Lower leg skin (tissue), 4 donors: ENCODE results near the gene KCNQ2. TPM values are rescaled to one million over a fixed set of nuclear protein-coding genes. Genes with fewer than 3 reads are reported as not detected.

Source experiments
- DNase-seq, 2 donors: peaks; one replicate each; pipeline ENCODE4 v3.0.0-alpha.2; 2019; ENCODE audit warnings: low spot score in 2 of 2
- H3K4me3 ChIP-seq: fragments of 200-600 bp; sonication (generic); 2 replicates; pipeline ENCODE4 v1.5.1; 2017; ENCODE audit warnings: mild to moderate bottlenecking, low read depth; ENCODE audit not compliant: poor library complexity, severe bottlenecking
- CTCF ChIP-seq, 3 donors: fragments of 450-650 bp; IDR thresholded peaks; one replicate each; pipeline ENCODE4 v1.5.1; 2016; ENCODE audit warnings: antibody characterized with exemption in 3 of 3, mild to moderate bottlenecking in 3 of 3, moderate library complexity in 2 of 3
- POLR2A ChIP-seq, 2 donors: fragments of 450-650 bp; IDR thresholded peaks; one replicate each; pipeline ENCODE4 v1.6.1; 2016 to 2017; ENCODE audit warnings: antibody characterized with exemption in 2 of 2, mild to moderate bottlenecking in 1 of 2, moderate library complexity in 1 of 2
- WGBS, 2 donors: methylation state at CpG; one replicate each; pipeline ENCODE4 v1.1.5; 2018; 5-methylcytosine and 5-hydroxymethylcytosine counted together
- intact Hi-C: fragments of 100-400 bp; cut with DNase I; formaldehyde crosslinking; loops from one replicate; pipeline ENCODE4 v1.15.0; 2023; ENCODE audit warnings: low total_unique reads
- total RNA-seq, 4 donors: library from RNA; depleted of rRNA; stranded (reverse); fragments of >200 nt; gene quantifications; one replicate each; pipeline ENCODE4 v1.1.0, GENCODE V29; 2016

KCNQ2 gene
- total RNA-seq, 4 donors from 2014 or later = not detected

- no peak for DNase-seq
- H3K4me3 ChIP-seq = no peak overlapping the region
- TF ChIP-seq POLR2A (IDR thresholded peaks at IDR 0.05) = no peak
- intact Hi-C loops = no loop called here
- WGBS, 2 donors = 21 to 47% methylated on average over 7 of the region's 7 CpGs
These were observed 31.1 kb upstream of the KCNQ2 start for GRCh38 chr20:63503524-63503923.

- no peak for TF ChIP-seq POLR2A (IDR thresholded peaks at IDR 0.05)
- no peak for DNase-seq
- intact Hi-C loops = no loop called here
- no peak overlapping the region for H3K4me3 ChIP-seq
- WGBS, 2 donors = 38 to 65% methylated on average over 10 to 14 of the region's 15 CpGs
These were observed 30.3 kb upstream of the KCNQ2 start for GRCh38 chr20:63502671-63503172.

GRCh38 chr20:63501818-63502670, 29.6 kb upstream of the KCNQ2 start:
- H3K4me3 ChIP-seq = no peak overlapping the region
- no peak for DNase-seq
- intact Hi-C loops = no loop called here
- 6 to 38% methylated on average over 5 to 13 of the region's 26 CpGs for WGBS, 2 donors
- TF ChIP-seq POLR2A (IDR thresholded peaks at IDR 0.05) (no peak), CTCF (IDR thresholded peaks at IDR 0.05) (no peak)

GRCh38 chr20:63500902-63501817, 28.7 kb upstream of the KCNQ2 start:
- TF ChIP-seq CTCF (IDR thresholded peaks at IDR 0.05) (no peak), POLR2A (IDR thresholded peaks at IDR 0.05) (no peak)
- 81 to 82% methylated on average over 23 to 27 of the region's 27 CpGs for WGBS, 2 donors
- DNase-seq = no peak
- H3K4me3 ChIP-seq = no peak overlapping the region
- intact Hi-C loops = no loop called here

- TF ChIP-seq POLR2A (IDR thresholded peaks at IDR 0.05) (no peak), CTCF (IDR thresholded peaks at IDR 0.05) (no peak)
- DNase-seq = no peak
- 72% methylated on average over 19 to 24 of the region's 24 CpGs for WGBS, 2 donors
- intact Hi-C loops = no loop called here
- no peak overlapping the region for H3K4me3 ChIP-seq
These were observed 27.9 kb upstream of the KCNQ2 start for GRCh38 chr20:63500151-63500901.

- DNase-seq = no peak
- intact Hi-C loops = no loop called here
- no peak for TF ChIP-seq POLR2A (IDR thresholded peaks at IDR 0.05)
- TF ChIP-seq CTCF (IDR thresholded peaks at IDR 0.05) = no peak
- 0% methylated on average over 4 of the region's 48 CpGs; no CpG with 5 or more reads in 1 of the 2 donors for WGBS, 2 donors
- H3K4me3 ChIP-seq = no peak overlapping the region
These were observed 27.0 kb upstream of the KCNQ2 start for GRCh38 chr20:63499338-63499969.
